ENCODE results near the gene ARSA. TPM values are rescaled to one million over a fixed set of nuclear protein-coding genes. Genes with fewer than 3 reads are reported as not detected.
"Not testable (repeated sequence)": the region's sequence is repeated elsewhere in the genome, so short reads cannot be mapped to it uniquely, and the experiment has no call there.

ARSA gene
- polyA plus RNA-seq, 12 donors: 10.4 to 22.9 (median 13.4) TPM; not detected in 1

DNA sequence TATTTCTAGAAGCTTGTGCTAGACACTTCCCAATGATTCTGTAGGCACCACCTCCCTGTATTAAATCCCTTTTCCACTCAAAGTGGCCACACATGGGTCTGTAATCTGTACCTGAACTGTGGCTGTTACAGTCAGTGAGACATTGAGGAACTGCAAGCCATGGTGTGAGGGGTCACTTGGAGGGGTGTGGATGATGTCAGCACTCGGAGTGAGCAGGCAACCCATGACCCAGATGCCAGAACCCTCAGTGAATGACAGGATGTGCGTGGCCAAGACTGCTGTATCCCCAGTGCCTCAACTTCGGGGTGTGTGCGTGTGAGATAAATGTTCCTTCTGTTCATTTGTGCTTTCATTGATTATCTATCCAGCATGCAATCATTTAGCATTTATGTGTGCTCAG is 30.0 kb upstream of the ARSA start:
- DNase-seq: no peak

DNA sequence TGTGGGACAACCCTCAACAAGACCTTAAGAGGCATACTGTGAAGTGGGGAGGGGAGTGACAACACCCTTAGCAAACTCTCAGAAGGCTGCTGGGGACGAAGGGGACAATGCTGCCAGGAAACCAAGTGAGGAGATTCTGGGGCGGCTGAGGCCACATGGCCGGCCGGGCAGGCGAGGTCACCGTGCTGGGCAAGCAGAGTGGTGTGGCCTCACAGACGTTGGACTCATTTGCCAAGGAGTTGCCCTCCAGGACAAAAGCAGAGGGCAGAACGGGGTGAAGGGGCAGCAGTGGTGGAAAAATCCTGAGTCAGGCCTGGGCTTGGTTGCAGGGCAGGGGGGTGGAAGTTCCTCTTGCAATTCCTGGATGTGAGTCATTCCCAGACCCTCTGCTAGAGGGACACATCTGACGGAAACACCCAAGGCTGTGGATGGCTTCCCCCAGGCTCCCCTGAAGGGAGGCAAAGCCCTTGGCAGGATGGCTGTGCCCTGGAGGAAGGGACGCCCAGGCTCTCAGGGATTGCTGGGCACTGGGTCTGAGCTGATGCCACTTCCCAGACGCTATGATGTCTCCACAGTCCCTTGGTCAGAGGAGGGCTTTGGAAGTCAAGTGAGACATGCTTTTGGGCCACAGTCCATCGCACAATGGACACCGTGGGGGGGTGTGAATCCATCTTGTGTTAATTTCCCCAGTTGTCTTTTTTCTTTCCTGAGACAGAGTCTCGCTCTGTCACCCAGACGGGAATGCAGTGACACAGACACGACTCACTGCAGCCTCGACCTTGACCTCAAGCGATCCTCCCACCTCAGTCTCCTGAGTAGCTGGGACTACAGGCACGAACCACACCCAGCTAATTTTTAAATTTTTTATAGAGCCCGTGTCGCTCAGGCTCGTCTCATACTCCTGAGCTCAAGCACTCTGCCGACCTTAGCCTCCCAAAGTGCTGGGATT is 28.4 kb upstream of the ARSA start:
- DNase-seq: no peak

DNA sequence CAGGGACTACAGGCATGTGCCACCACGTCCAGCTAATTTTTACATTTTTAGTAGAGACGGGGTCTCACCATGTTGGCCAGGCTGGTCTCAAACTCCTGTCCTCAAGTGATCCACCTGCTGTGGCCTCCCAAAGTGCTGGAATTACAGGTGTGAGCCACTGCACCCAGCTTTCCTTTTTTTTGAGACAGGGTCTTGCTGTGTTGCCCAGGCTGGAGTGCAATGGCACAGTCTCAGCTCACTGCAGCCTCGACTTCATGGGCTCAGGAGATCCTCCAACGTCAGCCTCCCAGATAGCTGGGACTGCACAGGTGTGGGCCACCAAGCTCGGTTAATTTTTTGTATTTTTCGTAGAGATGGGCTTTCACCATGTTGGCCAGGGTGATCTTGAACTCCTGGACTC is 26.7 kb upstream of the ARSA start:
- not testable (repeated sequence) for DNase-seq

DNA sequence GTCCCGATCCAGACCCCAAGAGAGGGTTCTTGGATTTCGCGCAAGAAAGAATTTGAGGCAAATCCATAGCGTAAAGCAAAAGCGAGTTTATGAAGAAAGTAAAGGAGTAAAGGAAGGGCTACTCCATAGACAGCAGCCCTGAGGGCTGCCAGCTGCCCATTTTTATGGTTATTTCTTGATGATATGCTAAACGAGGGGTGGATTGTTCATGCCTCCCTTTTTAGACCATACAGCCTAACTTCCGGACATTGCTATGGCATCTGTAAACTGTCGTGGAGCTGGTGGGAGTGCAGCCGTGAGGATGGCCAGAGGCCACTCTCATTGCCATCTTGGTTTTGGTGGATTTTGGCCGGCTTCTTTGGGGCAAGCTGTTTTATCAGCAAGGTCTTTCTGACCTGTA is 25.3 kb upstream of the ARSA start:
- no peak for DNase-seq

DNA sequence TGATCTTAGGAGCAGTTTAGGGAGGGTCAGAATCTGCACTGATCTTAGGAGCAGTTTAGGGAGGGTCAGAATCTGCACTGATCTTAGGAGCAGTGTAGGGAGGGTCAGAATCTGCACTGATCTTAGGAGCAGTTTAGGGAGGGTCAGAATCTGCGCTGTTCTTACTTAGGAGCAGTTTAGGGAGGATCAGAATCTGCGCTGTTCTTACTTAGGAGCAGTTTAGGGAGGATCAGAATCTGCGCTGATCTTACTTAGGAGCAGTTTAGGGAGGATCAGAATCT is 15.8 kb upstream of the ARSA start:
- DNase-seq: not testable (repeated sequence)

DNA sequence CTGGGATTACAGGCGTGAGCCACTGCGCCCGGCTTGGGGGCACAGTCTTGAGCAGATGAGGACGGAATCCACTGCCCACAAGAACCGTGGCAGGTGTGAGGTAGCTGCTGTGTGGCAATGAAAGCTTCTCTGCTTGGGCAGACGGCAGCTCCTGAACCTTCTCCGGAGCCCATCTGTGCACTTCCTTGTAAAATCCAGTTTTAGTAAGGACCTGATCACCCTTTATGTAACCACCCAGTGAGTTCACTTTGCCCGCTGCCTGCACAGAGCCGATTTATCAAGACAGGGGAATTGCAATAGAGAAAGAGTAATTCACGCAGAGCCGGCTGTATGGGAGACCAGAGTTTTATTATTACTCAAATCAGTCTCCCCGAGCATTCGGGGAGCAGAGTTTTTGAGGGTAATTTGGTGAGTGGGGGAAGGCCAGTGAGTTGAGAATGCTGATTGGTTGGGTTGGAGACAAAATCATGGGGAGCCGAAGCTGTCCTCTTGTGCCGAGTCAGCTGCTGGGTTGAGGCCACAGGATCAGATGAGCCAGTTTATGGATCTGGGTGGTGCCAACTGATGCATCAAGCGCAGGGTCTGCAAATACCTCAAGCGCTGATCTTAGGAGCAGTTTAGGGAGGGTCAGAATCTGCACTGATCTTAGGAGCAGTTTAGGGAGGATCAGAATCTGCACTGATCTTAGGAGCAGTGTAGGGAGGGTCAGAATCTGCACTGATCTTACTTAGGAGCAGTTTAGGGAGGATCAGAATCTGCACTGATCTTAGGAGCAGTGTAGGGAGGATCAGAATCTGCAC is 15.3 kb upstream of the ARSA start:
- DNase-seq: not testable (repeated sequence)

DNA sequence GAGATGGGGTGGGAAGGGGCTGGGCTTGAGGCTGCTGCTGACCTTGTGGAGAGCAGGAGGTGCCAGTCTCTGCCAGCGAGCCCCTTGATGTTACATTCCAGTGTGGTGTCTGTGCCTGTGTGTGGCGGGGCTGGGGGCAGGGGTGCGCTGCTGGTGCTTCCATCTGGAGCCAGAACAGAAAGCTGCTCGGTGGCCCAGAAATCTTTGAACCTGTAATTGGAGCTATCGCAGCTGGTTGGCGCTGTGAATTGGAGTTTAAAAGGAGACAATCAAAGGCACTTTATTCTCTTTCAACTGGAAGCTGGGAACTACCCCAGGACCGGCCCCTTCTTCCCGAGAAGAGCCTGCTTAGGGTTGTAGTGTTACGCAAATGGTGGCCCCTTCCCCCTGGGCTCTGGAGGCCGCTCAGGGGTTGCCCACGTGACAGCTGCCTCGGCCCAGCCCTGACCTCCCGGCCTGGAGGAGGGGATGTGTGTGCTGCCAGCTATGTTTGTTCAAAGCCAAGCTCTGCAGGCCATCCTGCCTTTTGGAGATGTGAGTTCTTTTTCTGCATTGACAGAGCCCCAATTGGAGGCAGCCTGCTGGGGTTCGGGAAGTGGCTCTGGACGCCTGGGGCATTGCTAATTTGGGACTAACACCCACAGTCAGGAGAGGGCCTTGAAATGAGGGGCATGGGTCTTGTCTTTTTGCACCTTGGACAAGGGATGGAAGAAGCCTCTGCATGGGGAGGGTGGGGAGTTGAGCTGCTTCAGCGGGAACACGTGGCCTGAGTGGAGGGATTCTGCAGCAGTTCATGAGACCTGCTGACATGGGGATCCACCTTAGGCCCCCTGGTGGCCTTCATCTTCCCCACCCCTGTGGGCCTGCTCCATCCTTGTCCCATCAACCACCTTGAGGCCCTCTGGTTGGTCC is 14.0 kb upstream of the ARSA start:
- DNase-seq: no peak

DNA sequence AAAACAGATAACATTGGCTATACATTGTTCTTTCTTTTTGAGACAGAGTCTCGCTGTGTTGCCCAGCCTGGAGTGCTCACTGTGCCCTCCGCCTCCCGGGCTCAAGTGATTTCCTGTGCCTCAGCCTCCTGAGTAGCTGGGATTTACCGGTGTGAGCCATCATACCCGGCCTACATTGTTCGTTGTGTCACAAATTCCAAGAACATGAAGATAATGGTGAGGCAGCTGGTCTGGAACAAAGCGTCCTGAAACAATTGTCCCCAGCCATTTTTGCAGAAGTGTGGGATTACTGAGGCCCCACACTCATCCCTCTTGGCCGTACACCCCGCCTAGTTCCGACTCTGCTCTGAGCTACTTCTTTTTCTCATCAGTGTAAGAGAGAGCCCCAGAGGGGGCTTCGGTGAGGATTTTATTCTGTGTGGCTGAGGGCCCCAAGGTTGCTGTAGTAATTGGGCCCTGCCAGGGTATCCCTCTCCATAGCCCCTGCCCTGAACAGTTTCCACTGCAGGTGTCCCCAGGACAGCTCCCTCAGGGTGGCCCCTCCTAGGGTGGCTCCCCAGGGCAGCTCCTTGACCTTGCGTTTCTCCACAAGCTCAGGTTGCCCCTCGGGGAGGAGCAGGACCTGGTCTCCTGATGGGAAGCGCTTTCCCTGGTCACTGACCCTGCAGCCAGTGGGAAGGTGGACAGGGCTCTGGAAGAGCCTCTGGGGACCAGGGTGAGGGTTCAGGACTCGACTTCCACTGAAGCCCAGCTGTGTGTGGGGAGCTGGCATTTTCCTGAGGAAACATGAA is 13.1 kb upstream of the ARSA start:
- DNase-seq: no peak

DNA sequence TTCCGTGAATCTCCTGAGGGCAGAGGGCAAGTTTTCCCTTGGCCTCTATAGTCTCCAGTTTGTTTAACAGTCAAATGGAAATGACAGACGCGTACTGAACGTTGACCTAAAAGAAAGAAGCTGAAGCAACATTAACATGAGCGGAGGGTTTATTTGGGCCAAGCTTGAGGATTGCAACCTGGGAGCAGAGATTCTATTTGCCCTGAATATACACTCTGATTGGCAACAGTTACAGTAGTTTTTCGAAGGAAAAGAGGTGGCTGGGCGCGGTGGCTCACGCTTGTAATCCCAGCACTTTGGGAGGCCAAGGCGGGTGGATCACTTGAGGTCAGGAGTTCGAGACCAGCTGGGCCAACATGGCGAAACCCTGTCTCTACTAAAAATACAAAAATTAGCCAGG is 12.3 kb upstream of the ARSA start:
- not testable (repeated sequence) for DNase-seq

DNA sequence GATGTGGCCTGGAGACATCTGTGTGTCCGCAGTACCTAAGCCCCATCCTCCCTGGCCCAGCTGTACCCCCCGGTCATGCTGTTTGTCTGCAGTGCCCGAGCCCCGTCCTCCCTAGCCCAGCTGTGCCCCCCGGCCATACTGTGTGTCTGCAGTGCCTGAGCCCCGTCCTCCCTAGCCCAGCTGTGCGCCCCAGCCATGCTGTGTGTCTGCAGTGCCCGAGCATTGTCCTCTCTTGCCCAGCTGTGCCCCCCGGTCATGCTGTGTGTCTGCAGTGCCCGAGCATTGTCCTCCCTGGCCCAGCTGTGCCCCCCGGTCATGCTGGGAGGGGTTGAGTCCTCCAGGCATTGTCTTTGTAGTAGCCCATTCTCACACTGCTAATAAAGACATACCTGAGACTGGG is 7.6 kb upstream of the ARSA start:
- DNase-seq: no peak

DNA sequence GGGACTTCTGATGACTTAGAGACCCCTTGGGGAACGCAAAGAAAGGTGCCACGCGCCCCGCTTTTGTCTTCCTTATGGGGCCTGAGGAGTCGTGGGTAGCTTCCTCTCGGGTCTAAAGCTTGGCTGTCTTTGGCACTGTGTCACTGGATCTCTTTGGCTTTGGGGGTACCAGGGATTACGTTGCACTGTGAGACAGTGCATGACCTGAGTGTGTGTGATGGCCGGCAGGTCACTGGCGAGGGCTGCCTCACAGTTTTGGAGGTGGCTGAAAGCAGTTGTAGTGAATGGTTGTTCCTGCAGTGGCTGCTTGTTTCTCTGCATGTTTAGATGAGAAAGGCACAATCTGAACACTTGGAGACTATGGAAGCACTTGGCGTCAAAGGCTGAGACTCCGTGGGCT is 5.8 kb upstream of the ARSA start:
- DNase-seq: no peak

DNA sequence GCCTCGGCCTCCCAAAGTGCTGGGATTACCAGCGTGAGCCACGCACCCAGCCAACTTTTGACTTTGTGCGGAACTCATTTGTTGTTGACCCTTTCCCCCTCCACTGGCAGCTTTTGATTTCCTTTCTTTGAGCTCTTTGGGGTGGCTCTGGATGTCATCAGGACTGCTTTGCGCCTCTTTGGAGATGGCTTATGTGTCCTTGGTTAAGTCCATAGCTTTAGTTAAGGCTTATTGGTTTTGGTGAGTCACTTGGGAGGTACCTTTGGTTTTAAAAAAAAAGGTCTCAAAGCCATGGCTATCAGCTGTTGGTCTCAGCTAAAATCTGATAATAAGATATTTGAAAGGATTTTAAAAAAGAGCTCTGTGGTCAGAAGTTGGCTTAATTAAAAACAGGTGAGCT is 5.1 kb upstream of the ARSA start:
- DNase-seq: no peak

DNA sequence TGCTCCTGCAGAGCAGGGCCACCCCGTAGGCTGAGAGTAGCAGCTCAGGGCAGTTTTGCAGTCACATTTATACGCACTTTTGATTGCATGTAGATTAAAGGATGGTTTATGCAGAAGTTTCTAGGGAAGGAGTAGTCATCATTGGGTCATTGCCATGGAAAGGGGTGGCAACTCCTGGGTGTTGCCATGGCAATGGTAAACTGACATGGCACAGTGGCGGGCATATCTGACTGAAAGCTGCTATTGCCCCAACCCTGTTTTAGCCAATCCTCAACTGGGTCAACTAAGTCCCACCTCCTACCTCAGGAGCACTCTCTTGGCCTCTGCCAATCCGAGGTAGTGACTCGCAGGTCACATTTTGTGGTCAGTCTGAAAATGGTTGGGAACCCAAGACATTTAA is 2.4 kb upstream of the ARSA start:
- no peak for DNase-seq

DNA sequence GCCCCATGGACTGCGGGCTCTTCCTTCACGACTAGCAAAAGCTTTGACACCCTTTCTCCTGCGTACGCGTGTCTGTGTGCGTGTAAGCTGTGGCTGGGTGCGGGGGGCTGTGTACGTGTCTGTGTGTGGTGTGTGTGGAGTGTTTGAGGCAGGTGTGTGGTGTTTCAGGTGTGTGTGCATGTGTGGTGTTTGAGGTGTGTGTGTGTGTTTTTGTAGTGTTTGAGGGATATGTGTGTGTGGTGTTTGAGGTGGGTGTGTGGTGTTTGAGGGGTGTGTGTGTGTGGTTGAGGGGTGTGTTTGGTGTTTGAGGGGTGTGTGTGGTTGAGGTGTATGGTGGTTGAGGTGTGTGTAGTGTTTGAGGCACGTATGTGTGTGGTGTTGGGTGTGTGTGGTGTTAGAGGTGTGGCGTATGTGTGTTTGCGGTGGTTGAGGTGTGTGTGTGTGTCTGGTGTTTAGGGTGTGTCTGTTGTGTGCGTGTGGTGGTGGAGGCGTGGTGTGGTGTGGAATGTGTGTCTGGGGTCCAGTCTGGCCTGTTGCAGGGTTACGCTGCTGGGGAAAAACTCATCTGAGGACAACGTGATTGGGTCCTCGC is 687 bp upstream of the ARSA start:
- no peak for DNase-seq

DNA sequence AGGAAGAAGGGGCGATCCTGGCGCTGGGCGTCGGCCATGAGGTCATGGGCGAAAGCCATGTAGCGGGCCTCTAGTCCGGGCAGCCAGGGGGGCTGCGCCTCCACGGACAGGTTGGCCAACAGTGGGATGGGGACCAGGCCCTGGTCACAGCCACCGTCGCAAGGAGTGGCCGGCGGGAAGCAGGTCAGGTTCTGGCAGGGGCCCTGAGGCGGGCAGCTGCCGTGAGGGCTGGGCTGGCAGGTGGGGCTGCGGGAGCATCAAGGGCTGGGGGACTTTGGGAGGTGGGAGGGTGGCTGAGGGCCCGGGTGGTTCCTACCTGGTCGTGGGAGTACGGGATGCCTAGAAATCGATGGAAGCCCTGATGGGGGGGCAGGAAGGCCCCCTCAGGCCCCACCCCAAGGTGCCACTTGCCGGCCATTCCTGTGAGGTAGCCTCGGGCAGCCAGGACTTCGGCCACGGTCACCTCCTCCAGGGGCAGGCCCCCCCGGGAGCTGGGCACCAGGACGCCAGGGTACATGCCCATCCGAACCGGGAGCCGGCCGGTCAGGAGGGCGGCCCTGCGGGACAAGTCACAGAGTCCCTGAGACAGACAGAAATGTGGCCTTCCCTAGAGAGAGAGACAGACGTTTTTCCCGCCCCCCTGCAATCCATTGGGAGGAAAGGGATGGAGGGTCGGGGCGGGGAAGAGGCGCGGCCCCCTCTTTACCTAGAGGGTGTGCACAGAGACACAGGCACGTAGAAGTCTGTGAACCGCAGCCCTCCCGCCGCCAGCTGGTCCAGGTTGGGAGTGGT is 906 bp downstream of the ARSA start:
- DNase-seq: no peak

DNA sequence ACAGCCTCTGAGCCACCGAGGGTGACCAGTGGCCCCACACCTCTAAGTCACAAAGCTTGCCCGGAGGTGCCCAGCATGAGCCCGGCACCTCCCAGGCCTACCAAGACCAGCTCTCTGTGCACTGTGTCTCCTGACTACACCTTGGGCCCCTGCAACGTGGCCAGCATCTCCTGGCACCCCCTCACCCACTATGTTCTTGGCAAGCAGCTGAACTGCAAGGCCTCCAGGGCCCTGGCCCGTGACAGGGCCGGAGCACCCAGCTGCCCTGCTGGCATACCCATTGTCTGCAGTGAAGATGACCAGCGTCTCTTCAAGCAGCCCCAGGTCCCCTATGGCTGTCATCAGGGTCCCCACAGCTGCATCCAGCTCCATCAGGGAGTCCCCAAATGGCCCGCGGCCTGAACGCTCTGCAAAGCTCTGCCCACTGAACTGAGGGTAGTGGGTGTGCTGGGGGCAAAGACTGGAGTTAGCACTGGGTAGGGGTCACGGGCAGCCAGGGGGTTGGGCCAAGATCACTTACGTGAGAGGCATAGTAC is 1.6 kb downstream of the ARSA start:
- DNase-seq: no peak

DNA sequence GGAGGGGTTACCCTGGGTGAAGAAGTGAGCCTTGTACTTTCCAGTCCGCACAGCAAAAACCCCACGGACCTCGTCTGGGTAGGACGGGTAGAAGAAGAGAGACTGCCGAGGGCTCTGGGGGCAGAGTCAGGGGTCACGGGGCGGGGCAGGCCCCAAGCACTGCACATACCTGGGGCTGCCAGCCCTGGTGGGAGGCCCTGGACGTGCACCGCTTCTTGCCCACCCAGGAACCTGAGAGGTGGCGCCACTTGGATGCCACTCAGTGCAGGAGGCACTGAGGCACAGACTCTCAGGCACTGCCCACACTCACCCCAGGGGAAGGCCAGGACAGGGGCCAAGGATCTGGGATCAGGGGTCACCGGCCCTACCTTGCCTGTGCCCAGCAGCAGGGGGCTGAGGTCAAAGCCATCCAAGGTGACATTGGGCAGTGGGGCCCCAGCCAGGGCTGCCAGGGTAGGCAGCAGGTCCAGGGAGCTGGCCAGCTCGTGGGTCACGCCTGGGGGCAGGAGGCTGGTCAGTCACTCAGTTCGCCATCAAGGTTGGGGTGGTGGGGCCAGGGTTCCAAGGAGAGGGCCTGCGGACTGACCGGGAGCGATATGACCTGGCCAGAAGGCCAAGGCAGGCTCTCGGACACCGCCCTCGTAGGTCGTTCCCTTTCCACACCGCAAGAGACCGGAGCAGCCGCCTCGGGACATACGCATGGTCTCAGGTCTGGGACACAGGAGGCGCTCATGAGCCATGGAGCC is 2.2 kb downstream of the ARSA start:
- no peak for DNase-seq

DNA sequence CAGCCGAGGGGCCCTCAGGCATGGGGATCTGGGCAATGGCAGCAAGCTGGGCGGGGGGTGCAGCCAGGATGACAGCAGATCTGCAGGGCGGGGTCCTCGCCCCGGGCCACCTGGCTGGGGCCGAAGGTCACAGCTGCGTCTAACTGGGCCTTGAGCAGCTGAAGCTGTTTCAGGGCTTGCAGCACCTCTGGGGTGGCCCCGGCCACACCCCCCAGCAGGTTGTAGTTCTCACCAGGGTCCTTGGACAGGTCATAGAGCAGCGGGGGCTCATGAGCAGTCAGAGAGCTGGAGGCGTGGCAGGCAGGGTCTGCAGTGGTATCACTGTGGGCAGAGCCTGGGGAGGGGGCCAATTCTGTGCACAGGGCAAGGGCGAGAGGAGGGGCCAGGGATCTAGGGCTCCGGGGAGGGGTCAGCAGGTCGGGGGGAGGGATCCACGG is 2.8 kb downstream of the ARSA start:
- no peak for DNase-seq

All from muscle of arm (tissue), 12 donors.